ENCODE data around the gene HSFX2. TPM values are rescaled to one million over a fixed set of nuclear protein-coding genes. Genes with fewer than 3 reads are reported as not detected.

Gene HSFX2
- polyA plus RNA-seq, 3 donors from 2014 or later: not detected

Other genes with a start within 250 kb of the HSFX2 start
- 100 to 1,000 TPM; 143 to 230 (median 163) TPM for gene IDS, start 90.0 kb downstream of the HSFX2 start, polyA plus RNA-seq
- gene EOLA1, start 54.3 kb downstream of the HSFX2 start, polyA plus RNA-seq: 10 to 100 TPM; 39.9 to 58.6 (median 45.7) TPM
- not detected for gene HSFX3, start 45.4 kb downstream of the HSFX2 start, polyA plus RNA-seq
- gene MAGEA9B, start 7.9 kb downstream of the HSFX2 start, polyA plus RNA-seq: not detected
- 10 to 100 TPM; 24.3 to 40.8 (median 27.3) TPM for gene TMEM185A, start 36.5 kb upstream of the HSFX2 start, polyA plus RNA-seq
- not detected for gene MAGEA11, start 116.7 kb upstream of the HSFX2 start, polyA plus RNA-seq
- gene HSFX1, start 178.8 kb upstream of the HSFX2 start, polyA plus RNA-seq: under 1 TPM in 1 of 3 donors, not detected in 2; 0.26 TPM
- not detected for gene MAGEA9, start 186.6 kb upstream of the HSFX2 start, polyA plus RNA-seq

Data from immature natural killer cell (primary cell).